HCT116 (cell line): ENCODE results near the gene NDUFAB1. TPM values are rescaled to one million over a fixed set of nuclear protein-coding genes. Genes with fewer than 3 reads are reported as not detected.

ENCODE experiments used
- ATAC-seq: fragments of 200-7000 bp; cut with Tn5 transposase; 2 replicates; pipeline ENCODE4 v1.9.1; 2020; ENCODE audit warnings: mild to moderate bottlenecking, moderate library complexity
- BruUV-seq: library from RNA; stranded (reverse); fragments of 400-500 nt; replicated peaks from 2 replicates; lab custom pipeline; 2021; lab: Mats Ljungman, UMichigan
- CTCF ChIA-PET: fragments of 300-600 bp; sonication (Branson Sonifier 250); formaldehyde crosslinking; loops from one replicate; lab custom pipeline; 2021; ENCODE audit warnings: antibody characterized with exemption; lab: Charles Lee
- POLR2A ChIA-PET: fragments of 300-600, 350-600 bp; sonication (Branson Sonifier 250); formaldehyde crosslinking; loops from one replicate; lab custom pipeline; 2021; ENCODE audit warnings: antibody characterized with exemption; lab: Charles Lee
- RAD21 ChIA-PET, 2 experiments: fragments of 300-600 bp; sonication (Branson Sonifier 250); formaldehyde crosslinking; loops; one replicate each; lab custom pipeline; 2023; ENCODE audit warnings: low total read pairs in 2 of 2; ENCODE audit not compliant: uncharacterized antibody in 2 of 2, unreplicated experiment in 2 of 2, low non-redundant PET in 1 of 2; lab: Charles Lee
- DNase-seq: peaks from one replicate; pipeline ENCODE4 v3.0.0-alpha.2; 2010; ENCODE audit warnings: low read depth, low spot score
- H2AFZ ChIP-seq: fragments of 200-600 bp; shearing (Covaris generic), sonication (generic); 2 replicates; pipeline ENCODE4 v1.6.1; 2017; ENCODE audit warnings: low read depth, mixed run types, mixed read lengths, antibody characterized with exemption, low read length; ENCODE audit not compliant: poor library complexity, severe bottlenecking
- H3K27ac ChIP-seq: 2 replicates; pipeline ENCODE4 v1.5.1; 2012; ENCODE audit warnings: low read depth, low read length
- H3K27me3 ChIP-seq: fragments of 200-600 bp; sonication (generic); 2 replicates; pipeline ENCODE4 v1.6.1; 2016; ENCODE audit warnings: mixed run types, low read length, mixed read lengths; ENCODE audit not compliant: insufficient read depth
- H3K36me3 ChIP-seq, 2 experiments: fragments of 200-500 bp in 1 of 2; fragments of 200-600 bp in 1 of 2; sonication (Bioruptor generic) in 1 of 2; sonication (generic) in 1 of 2; 2 replicates each; pipeline versions ENCODE4 v1.5.1 to v1.6.1; 2014 to 2016; ENCODE audit warnings: low read length in 2 of 2, inconsistent platforms in 1 of 2, mixed read lengths in 1 of 2, mixed run types in 1 of 2; ENCODE audit not compliant: insufficient read depth in 2 of 2, control insufficient read depth in 1 of 2
- H3K4me1 ChIP-seq, 2 experiments: fragments of 200-600 bp in 1 of 2; sonication (generic) in 1 of 2; 2 replicates each; pipeline versions ENCODE4 v1.5.1 to v1.6.1; 2012 to 2017; ENCODE audit warnings: low read length in 2 of 2, inconsistent platforms in 1 of 2, mild to moderate bottlenecking in 1 of 2, mixed read lengths in 1 of 2, mixed run types in 1 of 2, moderate library complexity in 1 of 2; ENCODE audit not compliant: insufficient read depth in 2 of 2, control insufficient read depth in 1 of 2
- H3K4me2 ChIP-seq: fragments of 200-600 bp; sonication (generic); 2 replicates; pipeline ENCODE4 v1.6.1; 2017; ENCODE audit warnings: mixed run types, low read length, mixed read lengths
- H3K4me3 ChIP-seq, 2 experiments: fragments of 200-600 bp in 1 of 2; sonication (generic) in 1 of 2; replicated peaks in 1 of 2; 2 replicates each; pipeline ENCODE4 v1.5.1; 2011 to 2016; ENCODE audit warnings: low read length in 2 of 2, control low read depth in 1 of 2, low read depth in 1 of 2, mild to moderate bottlenecking in 1 of 2, mixed read lengths in 1 of 2, mixed run types in 1 of 2
- H3K79me2 ChIP-seq: fragments of 200-600 bp; sonication (generic); 2 replicates; pipeline ENCODE4 v1.6.1; 2017; ENCODE audit warnings: mild to moderate bottlenecking, mixed run types, low read length, moderate library complexity, mixed read lengths; ENCODE audit not compliant: insufficient read depth
- H3K9ac ChIP-seq: fragments of 200-600 bp; sonication (generic); 2 replicates; pipeline ENCODE4 v1.6.1; 2016; ENCODE audit warnings: low read length, mixed read lengths
- H3K9me2 ChIP-seq: fragments of 200-600 bp; sonication (generic), shearing (Covaris generic); 2 replicates; pipeline ENCODE4 v1.6.1; 2017; ENCODE audit warnings: mixed run types, mild to moderate bottlenecking, moderate library complexity; ENCODE audit not compliant: insufficient read depth
- H3K9me3 ChIP-seq, 2 experiments: fragments of 200-500 bp in 1 of 2; fragments of 200-600 bp in 1 of 2; sonication (Bioruptor generic) in 1 of 2; sonication (generic) in 1 of 2; 2 replicates each; pipeline ENCODE4 v1.6.1; 2014 to 2017; ENCODE audit warnings: low read length in 2 of 2, mixed read lengths in 2 of 2, inconsistent platforms in 1 of 2, low read depth in 1 of 2, mild to moderate bottlenecking in 1 of 2, mixed run types in 1 of 2, moderate library complexity in 1 of 2; ENCODE audit not compliant: control insufficient read depth in 1 of 2, insufficient read depth in 1 of 2
- H4K20me1 ChIP-seq: fragments of 200-600 bp; sonication (generic), shearing (Covaris generic); 2 replicates; pipeline ENCODE4 v1.6.1; 2017; ENCODE audit warnings: mixed run types, mild to moderate bottlenecking, moderate library complexity; ENCODE audit not compliant: insufficient read depth
- CBX3 ChIP-seq: IDR thresholded peaks from 2 replicates; pipeline ENCODE4 v1.6.1; 2012; ENCODE audit warnings: low read depth
- CEBPB ChIP-seq: IDR thresholded peaks from 2 replicates; pipeline ENCODE4 v1.6.1; 2012; ENCODE audit warnings: low read depth
- CTCF ChIP-seq, 3 experiments: fragments of 200-600 bp in 1 of 3; sonication (generic) in 1 of 3; IDR thresholded peaks in 2 of 3; conservative IDR thresholded peaks in 1 of 3; 2 replicates each; pipeline ENCODE4 v1.5.1; 2012 to 2017; ENCODE audit warnings: low read depth in 2 of 3, low read length in 2 of 3, antibody characterized with exemption in 1 of 3, borderline replicate concordance in 1 of 3, control low read depth in 1 of 3, mild to moderate bottlenecking in 1 of 3, mixed read lengths in 1 of 3, mixed run types in 1 of 3, moderate library complexity in 1 of 3; ENCODE audit not compliant: insufficient read depth in 1 of 3
- EGR1 ChIP-seq: IDR thresholded peaks from 2 replicates; pipeline ENCODE4 v1.6.1; 2012; ENCODE audit warnings: low read depth
- ELF1 ChIP-seq: IDR thresholded peaks from 2 replicates; pipeline ENCODE4 v1.6.1; 2012; ENCODE audit warnings: low read depth, borderline replicate concordance
- EZH2 ChIP-seq: fragments of 200-600 bp; sonication (generic); IDR thresholded peaks from 2 replicates; pipeline ENCODE4 v1.6.1; 2017; ENCODE audit warnings: antibody characterized with exemption, mixed run types
- JUND ChIP-seq: IDR thresholded peaks from 2 replicates; pipeline ENCODE4 v1.6.1; 2012
- MAX ChIP-seq: IDR thresholded peaks from 2 replicates; pipeline ENCODE4 v1.6.1; 2012
- POLR2A ChIP-seq: IDR thresholded peaks from 2 replicates; pipeline ENCODE4 v1.7.0; 2011; ENCODE audit warnings: borderline replicate concordance; ENCODE audit not compliant: insufficient read depth, insufficient read length; ENCODE audit errors: extremely low read depth
- POLR2AphosphoS5 ChIP-seq: IDR thresholded peaks from 2 replicates; pipeline ENCODE4 v1.6.1; 2011; ENCODE audit warnings: mild to moderate bottlenecking, low read depth, low read length, moderate library complexity
- SIN3A ChIP-seq: IDR thresholded peaks from 2 replicates; pipeline ENCODE4 v1.6.1; 2012; ENCODE audit warnings: low read depth
- SP1 ChIP-seq: IDR thresholded peaks from 2 replicates; pipeline ENCODE4 v1.6.1; 2012; ENCODE audit warnings: low read depth
- YY1 ChIP-seq: IDR thresholded peaks from 2 replicates; pipeline ENCODE4 v1.6.1; 2011; ENCODE audit warnings: low read length, low read depth, moderate library complexity, mild to moderate bottlenecking; ENCODE audit not compliant: insufficient replicate concordance; ENCODE audit errors: extremely low read depth
- ZBTB33 ChIP-seq: IDR thresholded peaks from 2 replicates; pipeline ENCODE4 v1.6.1; 2011; ENCODE audit warnings: mild to moderate bottlenecking, low read length, moderate library complexity; ENCODE audit not compliant: insufficient replicate concordance; ENCODE audit errors: extremely low read depth
- ZNF274 ChIP-seq: fragments of 200-500 bp; sonication (Bioruptor generic); IDR thresholded peaks from 2 replicates; pipeline ENCODE4 v1.6.1; 2014; ENCODE audit warnings: mild to moderate bottlenecking, low read depth, low read length, inconsistent platforms
- intact Hi-C: fragments of 100-400 bp; cut with micrococcal nuclease; formaldehyde crosslinking; loops from 2 replicates; pipeline ENCODE4 v1.10.0; 2022
- total RNA-seq: library from RNA; stranded (reverse); gene quantifications from one replicate; pipeline ENCODE4 v1.2.1, GENCODE V29; 2021; ENCODE audit not compliant: unreplicated experiment

Gene NDUFAB1
- total RNA-seq, 1 experiment from 2014 or later: 169 TPM

- Histone ChIP-seq H3K9ac (no peak overlapping the region), H3K79me2 (peaks cover 40% of the 10 kb centered on the region), H3K36me3 (peaks cover 34 to 39% of the 10 kb centered on the region in 2 experiments), H4K20me1 (no peaks in the 10 kb centered on the region), H3K4me1 (peaks cover 4 to 9% of the 10 kb centered on the region in 2 experiments; a peak in 2 of 4 replicates), H3K9me3 (no peaks in the 10 kb centered on the region), H3K9me2 (no peaks in the 10 kb centered on the region), H3K27ac (no peak overlapping the region), H3K4me2 (no peak overlapping the region), H3K27me3 (no peaks in the 10 kb centered on the region), H3K4me3 (no peak overlapping the region), H2AFZ (no peak overlapping the region)
- intact Hi-C loops: loop anchor here (10.0 kb wide), 1 partner anchor 983 kb away; the partner anchor contains the start of gene RBBP6
- ChIA-PET CTCF (no interaction called here), RAD21 (no interaction called here), POLR2A (no interaction called here)
- ATAC-seq (no peak), DNase-seq (no peak)
- TF ChIP-seq YY1: no peak
- no peak for TF ChIP-seq ZNF274
- TF ChIP-seq MAX: no peak
- no peak for TF ChIP-seq POLR2A
- no peak for TF ChIP-seq EZH2
- TF ChIP-seq CBX3: no peak
- no peak for TF ChIP-seq SIN3A
- no TSS peak for BruUV-seq
Observed at GRCh38 chr16:23552161-23552560, 44.0 kb downstream of the NDUFAB1 start.

GRCh38 chr16:23549938-23550337, 46.2 kb downstream of the NDUFAB1 start:
- Histone ChIP-seq H3K9me3 (no peaks in the 10 kb centered on the region), H3K4me1 (no peaks in the 10 kb centered on the region), H3K9me2 (no peaks in the 10 kb centered on the region), H3K27me3 (no peaks in the 10 kb centered on the region), H3K4me3 (no peak overlapping the region), H3K4me2 (no peak overlapping the region), H3K36me3 (peaks cover 40 to 43% of the 10 kb centered on the region in 2 experiments), H3K79me2 (peaks cover 18% of the 10 kb centered on the region; the same call in 1 of the 2 replicates), H4K20me1 (no peaks in the 10 kb centered on the region), H2AFZ (no peak overlapping the region), H3K9ac (no peak overlapping the region), H3K27ac (no peak overlapping the region)
- CTCF ChIA-PET: no interaction called here
- DNase-seq (no peak), ATAC-seq (no peak)
- POLR2A ChIA-PET: no interaction called here
- RAD21 ChIA-PET: no interaction called here
- intact Hi-C loops: loop anchor here (10.0 kb wide), 1 partner anchor 985 kb away; the partner anchor contains the start of gene RBBP6
- BruUV-seq: no TSS peak
- TF ChIP-seq CEBPB (no peak), CBX3 (no peak), YY1 (no peak), JUND (no peak), EZH2 (no peak), MAX (no peak), ZBTB33 (no peak), SP1 (no peak), ELF1 (no peak), EGR1 (no peak), CTCF (IDR thresholded peaks at IDR 0.05 in 2 of 3, conservative IDR thresholded peaks at IDR 0.05 in 1 of 3; ENCODE audit: borderline replicate concordance in 1 of 3, insufficient read depth in 1 of 3, low read depth in 2 of 3, low read length in 2 of 3) (no peak), POLR2AphosphoS5 (no peak)
